Activated effector memory CD4-positive, alpha-beta T cell treated with Interleukin-2 at 50 U/mL for 16 hours (primary cell): ENCODE results near the gene DCPS.
"Not testable (repeated sequence)": the region's sequence is repeated elsewhere in the genome, so short reads cannot be mapped to it uniquely, and the experiment has no call there.

Experiments used
- DNase-seq: peaks from one replicate; pipeline ENCODE4 v3.0.0-alpha.2; 2020

DCPS gene

GRCh38 chr11:126385991-126386728, 82.3 kb downstream of the DCPS start:
- no peak for DNase-seq

DNA sequence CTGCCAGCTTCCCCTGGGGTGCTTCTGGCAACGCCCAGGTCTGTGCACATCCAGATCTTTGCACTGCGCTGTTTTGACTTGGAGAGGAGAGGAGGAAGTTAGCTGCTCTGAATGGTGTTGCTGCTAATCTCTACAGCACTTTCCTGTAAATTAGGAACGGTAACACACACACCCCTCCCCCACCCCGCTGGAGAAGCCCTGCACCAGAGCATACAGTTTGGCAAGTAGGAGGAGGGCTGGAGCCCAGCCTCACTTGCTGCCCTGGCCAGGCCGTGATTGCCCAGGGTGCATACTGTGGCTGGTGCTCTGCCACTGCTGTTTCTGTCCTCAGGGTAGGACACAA, 82.8 kb downstream of the DCPS start:
- not testable (repeated sequence) for DNase-seq

- DNase-seq: no peak
These were observed 84.0 kb downstream of the DCPS start for GRCh38 chr11:126387857-126388256.

- no peak for DNase-seq
These were observed 86.5 kb downstream of the DCPS start for GRCh38 chr11:126390272-126390867.

DNA sequence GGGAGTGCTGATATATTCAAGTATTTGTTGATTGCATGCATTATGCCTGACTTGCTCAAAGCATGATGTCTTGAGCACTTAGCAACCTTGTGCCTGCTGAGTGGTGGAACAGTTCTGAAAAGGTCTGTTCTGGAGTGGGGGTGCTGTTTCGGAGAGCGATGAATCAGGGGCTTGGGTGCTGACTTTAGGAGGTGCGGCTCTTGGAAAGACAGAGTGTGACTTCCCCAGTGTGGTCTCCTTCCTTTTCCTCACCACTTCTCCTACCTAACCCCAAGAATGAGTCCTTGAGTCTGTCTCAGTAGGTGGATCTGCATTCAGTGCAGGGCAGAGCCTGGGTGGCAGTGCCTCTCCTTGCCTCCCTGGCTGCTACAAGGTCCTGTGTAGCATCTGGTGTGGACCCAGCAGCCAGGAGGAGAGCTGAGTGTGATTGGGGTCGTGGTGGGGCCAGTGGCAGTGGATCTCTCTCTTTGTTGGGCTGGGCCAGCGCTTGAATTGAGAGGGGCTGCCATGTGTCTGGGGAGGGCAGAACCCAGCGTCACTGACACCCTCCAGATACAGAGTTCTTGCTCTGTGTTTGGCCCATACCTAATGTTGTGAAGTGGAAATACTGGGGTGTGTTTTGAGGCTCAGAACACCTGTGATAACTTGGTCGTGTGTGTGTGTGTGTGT, 87.6 kb downstream of the DCPS start:
- no peak for DNase-seq

DNA sequence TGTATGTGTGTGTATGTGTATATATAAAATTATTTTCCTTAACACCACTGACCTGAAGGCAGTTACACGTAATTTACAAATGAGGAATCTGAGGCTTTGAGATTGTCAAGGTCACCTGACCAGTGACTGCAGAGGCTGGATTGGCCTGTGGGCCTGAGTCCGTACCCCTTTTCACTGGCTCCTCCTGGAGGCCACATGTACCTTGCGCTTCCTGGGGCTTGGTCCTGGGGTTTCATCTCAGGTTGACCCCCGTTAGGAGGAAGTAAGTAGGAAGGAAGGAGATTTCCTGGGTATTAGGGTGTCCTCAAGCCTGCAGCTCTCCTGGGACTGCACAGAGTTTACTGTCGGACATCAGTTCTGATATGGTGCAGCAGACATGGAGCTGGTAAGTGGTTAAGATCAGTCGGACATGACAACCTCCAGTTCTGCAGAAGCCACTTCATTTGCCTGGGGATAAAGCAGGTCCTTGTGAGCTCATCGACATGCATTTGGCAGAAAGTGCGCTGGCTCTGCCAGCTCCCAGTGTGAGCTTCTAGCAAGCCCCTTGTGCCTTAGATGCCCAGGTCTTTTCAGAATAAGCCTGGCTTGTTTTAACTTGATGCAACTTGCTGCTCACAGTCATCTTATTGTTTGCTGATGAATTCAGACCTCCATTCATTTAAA, 88.2 kb downstream of the DCPS start:
- DNase-seq: no peak

- DNase-seq: no peak
These were observed 88.8 kb downstream of the DCPS start for GRCh38 chr11:126392633-126393013.

GRCh38 chr11:126393143-126393542, 89.3 kb downstream of the DCPS start:
- no peak for DNase-seq

DNA sequence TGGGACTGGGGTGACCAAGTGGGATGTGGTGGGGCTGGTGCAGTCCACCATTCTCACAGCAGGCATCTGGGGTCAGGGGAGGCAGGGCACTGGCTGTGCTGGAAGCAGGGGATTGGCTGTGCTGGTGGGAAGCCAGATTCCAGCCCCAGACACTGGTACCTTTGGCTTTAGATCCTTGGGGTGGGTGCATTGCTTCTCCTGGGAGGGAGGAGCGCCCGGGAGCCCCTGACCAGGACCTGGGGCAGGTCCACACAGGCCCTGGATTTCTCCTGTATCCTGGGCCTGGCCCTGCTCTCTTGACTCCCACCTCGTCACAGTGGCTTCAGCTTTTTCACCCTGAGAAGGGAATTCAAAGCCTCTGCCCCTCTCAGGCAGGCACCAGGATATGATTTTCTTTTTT, 90.2 kb downstream of the DCPS start:
- DNase-seq: no peak

- DNase-seq: not testable (repeated sequence)
These were observed 90.8 kb downstream of the DCPS start for GRCh38 chr11:126394634-126395072.
